ENCODE data around the gene ITPRID2. TPM values are rescaled to one million over a fixed set of nuclear protein-coding genes. Genes with fewer than 3 reads are reported as not detected.

The ITPRID2 gene
- total and polyA plus RNA-seq, 2 of the 4 experiments (the other 2 are of a cell fraction) = 74.1 to 187 TPM

- H4K5ac ChIP-seq (ENCODE audit: low read depth, low read length) = no peak overlapping the region
- DNase-seq (no peak), ATAC-seq (ENCODE audit: low read depth) (no peak)
- H2BK20ac ChIP-seq (ENCODE audit: low read depth, low read length) = no peak overlapping the region
- no peak overlapping the region for H3K23ac ChIP-seq (ENCODE audit: low read depth, low read length)
- H3K36me3 ChIP-seq (ENCODE audit: control insufficient read depth, insufficient read depth, low read length) = no peaks in the 10 kb centered on the region
- H2BK120ac ChIP-seq (ENCODE audit: low read depth, low read length) = no peak overlapping the region
- no TSS peak for BruUV-seq (replicated peaks)
- H3K9me3 ChIP-seq (ENCODE audit: control insufficient read depth, insufficient read depth, low read length) = no peaks in the 10 kb centered on the region
- no peak for TF ChIP-seq RAD21 (IDR thresholded peaks at IDR 0.05; ENCODE audit: low read length)
- no peak for TF ChIP-seq CHD1 (IDR thresholded peaks at IDR 0.05; ENCODE audit: low read depth, low read length)
- no peak for TF ChIP-seq MAFK (IDR thresholded peaks at IDR 0.05; ENCODE audit: low read depth, low read length)
- no peak for TF ChIP-seq ELK1 (IDR thresholded peaks at IDR 0.05; ENCODE audit: borderline replicate concordance, low read depth, low read length)
- no peak for TF ChIP-seq RFX5 (IDR thresholded peaks at IDR 0.05; ENCODE audit: low read depth, low read length)
- no peak for TF ChIP-seq CEBPB (IDR thresholded peaks at IDR 0.05; ENCODE audit: low read depth, low read length)
- no peak for TF ChIP-seq MAZ (IDR thresholded peaks at IDR 0.05; ENCODE audit: borderline replicate concordance, low read depth, low read length)
- H3K9ac ChIP-seq (ENCODE audit: low read depth, low read length) = no peak overlapping the region
- no peak overlapping the region for H3K4me2 ChIP-seq (ENCODE audit: low read depth, low read length)
- peak overlapping the region; percentile 17; the same call in 1 of the 2 replicates for H2AK5ac ChIP-seq (ENCODE audit: low read depth, low read length)
- peaks cover 4% of the 10 kb centered on the region; the same call in 1 of the 2 replicates for H3K4me1 ChIP-seq (ENCODE audit: control insufficient read depth, insufficient read depth, low read length)
- H2AK9ac ChIP-seq (replicated peaks; ENCODE audit: low read depth, low read length, poor library complexity) = no peak overlapping the region
- in situ Hi-C loops (cut with MboI; ENCODE audit: low sequenced_read_pairs) = no loop called here
- no peaks in the 10 kb centered on the region for H3K79me1 ChIP-seq (ENCODE audit: low read depth in 1 of 2, low read length in 2 of 2)
- no peak overlapping the region for H3K4me3 ChIP-seq (ENCODE audit: insufficient read depth, low read depth, low read length)
- no CpG with 5 or more reads among the region's 4 CpGs for WGBS, 2 experiments (ENCODE audit: extremely low coverage in 2 of 2, insufficient read length in 1 of 2)
- POLR2A ChIA-PET (ENCODE audit: unreplicated experiment) = no interaction called here
- no peak overlapping the region for H3K4ac ChIP-seq (ENCODE audit: low read depth, low read length)
- no peaks in the 10 kb centered on the region for H4K20me1 ChIP-seq (ENCODE audit: insufficient read depth, low read length)
- no peak overlapping the region for H4K8ac ChIP-seq (ENCODE audit: low read depth in 2 of 2, low read length in 2 of 2)
- no peak overlapping the region for H2BK15ac ChIP-seq (ENCODE audit: low read depth, low read length)
- no peaks in the 10 kb centered on the region for H3K27me3 ChIP-seq (ENCODE audit: control insufficient read depth, insufficient read depth, low read length)
- H4K91ac ChIP-seq (ENCODE audit: insufficient read depth, low read depth, low read length) = no peak overlapping the region
- CTCF ChIA-PET = no interaction called here
- dilution Hi-C loops (cut with HindIII; ENCODE audit: low sequenced_read_pairs, unreplicated experiment) = no loop called here
- no peak overlapping the region for H3K18ac ChIP-seq (ENCODE audit: low read depth, low read length)
- H3K14ac ChIP-seq (replicated peaks; ENCODE audit: low read depth, low read length) = no peak overlapping the region
- H3K56ac ChIP-seq (ENCODE audit: extremely low read depth, insufficient read depth, low read length) = no peak overlapping the region
- no peak overlapping the region for H2BK5ac ChIP-seq (ENCODE audit: low read depth, low read length, poor library complexity, severe bottlenecking)
- H3K27ac ChIP-seq (ENCODE audit: insufficient read depth, low read length) = no peak overlapping the region
- intact Hi-C loops (cut with micrococcal nuclease) = loop anchor here (2.0 kb wide), 1 partner anchor 66 kb away; no protein-coding TSS in a partner anchor
- no peak overlapping the region for H2AFZ ChIP-seq (replicated peaks; ENCODE audit: low read length, poor library complexity)
- no peaks in the 10 kb centered on the region for H3K9me1 ChIP-seq (ENCODE audit: insufficient read depth, low read length)
Observed at GRCh38 chr2:181882246-181883020, 9.1 kb upstream of the ITPRID2 start.

Data from IMR-90 (cell line).